GM06990 (cell line): ENCODE measurements around the gene LAPTM5.
"Not testable (repeated sequence)": the region's sequence is repeated elsewhere in the genome, so short reads cannot be mapped to it uniquely, and the experiment has no call there.

ENCODE experiments used
- DNase-seq: peaks from one replicate; pipeline ENCODE4 v3.0.0-alpha.2; 2011; ENCODE audit not compliant: insufficient read length; ENCODE audit errors: extremely low read depth
- H3K27me3 ChIP-seq: replicated peaks from 2 replicates; pipeline ENCODE4 v1.6.0; 2011; ENCODE audit warnings: low read length; ENCODE audit not compliant: control insufficient read depth, insufficient read depth
- H3K36me3 ChIP-seq: 2 replicates; pipeline ENCODE4 v1.5.1; 2011; ENCODE audit warnings: low read length; ENCODE audit not compliant: control insufficient read depth, insufficient read depth
- H3K4me3 ChIP-seq: replicated peaks from 2 replicates; pipeline ENCODE4 v1.5.1; 2011; ENCODE audit warnings: low read depth, mild to moderate bottlenecking, control low read depth, low read length
- CTCF ChIP-seq: IDR thresholded peaks from 2 replicates; pipeline ENCODE4 v1.5.1; 2011; ENCODE audit warnings: low read length, control low read depth, mild to moderate bottlenecking, inconsistent platforms; ENCODE audit not compliant: insufficient read depth, poor library complexity, severe bottlenecking

Gene LAPTM5

GRCh38 chr1:30770150-30770549 lies 12.6 kb upstream of the LAPTM5 start:
- Histone ChIP-seq H3K36me3 (no peaks in the 10 kb centered on the region), H3K27me3 (no peaks in the 10 kb centered on the region), H3K4me3 (no peak overlapping the region)
- no peak for DNase-seq
- TF ChIP-seq CTCF = no peak

GRCh38 chr1:30768830-30769718 lies 11.5 kb upstream of the LAPTM5 start:
- no peak for DNase-seq
- Histone ChIP-seq H3K36me3 (no peaks in the 10 kb centered on the region), H3K27me3 (no peaks in the 10 kb centered on the region), H3K4me3 (no peak overlapping the region)
- TF ChIP-seq CTCF = no peak

- TF ChIP-seq CTCF = no peak
- Histone ChIP-seq H3K27me3 (no peaks in the 10 kb centered on the region), H3K36me3 (no peaks in the 10 kb centered on the region), H3K4me3 (no peak overlapping the region)
- DNase-seq = no peak
These were observed 10.7 kb upstream of the LAPTM5 start for GRCh38 chr1:30768159-30768829.

GRCh38 chr1:30766948-30767347 lies 9.4 kb upstream of the LAPTM5 start:
- H3K36me3 ChIP-seq, DNase-seq, H3K4me3 ChIP-seq, H3K27me3 ChIP-seq: not testable (repeated sequence)

GRCh38 chr1:30765556-30766434 lies 8.2 kb upstream of the LAPTM5 start:
- H3K27me3 ChIP-seq = no peaks in the 10 kb centered on the region
- DNase-seq = peak; percentile 55
- no peaks in the 10 kb centered on the region for H3K36me3 ChIP-seq
- H3K4me3 ChIP-seq = 0 out of 2 replicates have a peak overlapping the region, but pooled peaks have one; percentile 9
- no peak for TF ChIP-seq CTCF
